Osteoblast (primary cell): Measurements from ENCODE around the gene MCTP2. TPM values are rescaled to one million over a fixed set of nuclear protein-coding genes. Genes with fewer than 3 reads are reported as not detected.
A peak's percentile ranks its signal among the peaks of the same experiment; 100 is the strongest.

Source experiments
- DNase-seq: peaks from one replicate; pipeline ENCODE4 v3.0.0; 2011; ENCODE audit warnings: low spot score, mixed read lengths; ENCODE audit not compliant: insufficient read length; ENCODE audit errors: missing footprints
- H2AFZ ChIP-seq: 2 replicates; pipeline ENCODE4 v1.6.0; 2011; ENCODE audit warnings: mild to moderate bottlenecking, low read length
- H3K27ac ChIP-seq: 2 replicates; pipeline ENCODE4 v1.5.1; 2011; ENCODE audit warnings: mild to moderate bottlenecking, low read depth, low read length, moderate library complexity
- H3K27me3 ChIP-seq: 2 replicates; pipeline ENCODE4 v1.6.0; 2012; ENCODE audit warnings: mild to moderate bottlenecking, control low read depth, inconsistent platforms, low read length, moderate library complexity; ENCODE audit not compliant: insufficient read depth
- H3K36me3 ChIP-seq: 2 replicates; pipeline ENCODE4 v1.5.1; 2011; ENCODE audit warnings: mild to moderate bottlenecking, low read length, control low read depth, moderate library complexity; ENCODE audit not compliant: insufficient read depth
- H3K4me1 ChIP-seq: 2 replicates; pipeline ENCODE4 v1.5.1; 2011; ENCODE audit warnings: mild to moderate bottlenecking, low read length, control low read depth, moderate library complexity; ENCODE audit not compliant: insufficient read depth
- H3K4me2 ChIP-seq: 2 replicates; pipeline ENCODE4 v1.6.0; 2011; ENCODE audit warnings: mild to moderate bottlenecking, low read length; ENCODE audit not compliant: insufficient read depth
- H3K4me3 ChIP-seq: fragments of 200-600 bp; sonication (generic); 3 replicates; pipeline ENCODE4 v1.5.1; 2012; ENCODE audit warnings: mild to moderate bottlenecking, low read length, inconsistent platforms; ENCODE audit not compliant: insufficient read depth
- H3K79me2 ChIP-seq: 2 replicates; pipeline ENCODE4 v1.6.0; 2012; ENCODE audit warnings: mild to moderate bottlenecking, low read length, control low read depth, inconsistent platforms; ENCODE audit not compliant: insufficient read depth
- H3K9me3 ChIP-seq: 2 replicates; pipeline ENCODE4 v1.5.1; 2011; ENCODE audit warnings: low read depth, low read length, control low read depth
- H4K20me1 ChIP-seq: 2 replicates; pipeline ENCODE4 v1.6.0; 2012; ENCODE audit warnings: mild to moderate bottlenecking, low read length, control low read depth; ENCODE audit not compliant: insufficient read depth
- total RNA-seq: library from RNA; depleted of rRNA; stranded (reverse); fragments of >200 nt; gene quantifications from 2 replicates; pipeline ENCODE4 v1.2.3, GENCODE V29; 2012
- TF ChIP-seq, protein P1 (sequence below): IDR thresholded peaks from 2 replicates; pipeline ENCODE4 v1.5.1; 2011; ENCODE audit warnings: mild to moderate bottlenecking, low read depth, low read length, moderate library complexity; ENCODE audit errors: extremely low read depth

The MCTP2 gene
- total RNA-seq, 1 donor: 16.3 TPM

- Histone ChIP-seq H3K4me2 (peak overlapping the region; percentile 21), H3K4me1 (no peaks in the 10 kb centered on the region), H2AFZ (peak overlapping the region; percentile 81), H4K20me1 (no peaks in the 10 kb centered on the region), H3K36me3 (no peaks in the 10 kb centered on the region), H3K4me3 (no peak overlapping the region), H3K27ac (no peak overlapping the region), H3K27me3 (no peaks in the 10 kb centered on the region), H3K79me2 (no peaks in the 10 kb centered on the region), H3K9me3 (no peaks in the 10 kb centered on the region)
- DNase-seq: peak; percentile 71
- TF ChIP-seq, protein P1, sequence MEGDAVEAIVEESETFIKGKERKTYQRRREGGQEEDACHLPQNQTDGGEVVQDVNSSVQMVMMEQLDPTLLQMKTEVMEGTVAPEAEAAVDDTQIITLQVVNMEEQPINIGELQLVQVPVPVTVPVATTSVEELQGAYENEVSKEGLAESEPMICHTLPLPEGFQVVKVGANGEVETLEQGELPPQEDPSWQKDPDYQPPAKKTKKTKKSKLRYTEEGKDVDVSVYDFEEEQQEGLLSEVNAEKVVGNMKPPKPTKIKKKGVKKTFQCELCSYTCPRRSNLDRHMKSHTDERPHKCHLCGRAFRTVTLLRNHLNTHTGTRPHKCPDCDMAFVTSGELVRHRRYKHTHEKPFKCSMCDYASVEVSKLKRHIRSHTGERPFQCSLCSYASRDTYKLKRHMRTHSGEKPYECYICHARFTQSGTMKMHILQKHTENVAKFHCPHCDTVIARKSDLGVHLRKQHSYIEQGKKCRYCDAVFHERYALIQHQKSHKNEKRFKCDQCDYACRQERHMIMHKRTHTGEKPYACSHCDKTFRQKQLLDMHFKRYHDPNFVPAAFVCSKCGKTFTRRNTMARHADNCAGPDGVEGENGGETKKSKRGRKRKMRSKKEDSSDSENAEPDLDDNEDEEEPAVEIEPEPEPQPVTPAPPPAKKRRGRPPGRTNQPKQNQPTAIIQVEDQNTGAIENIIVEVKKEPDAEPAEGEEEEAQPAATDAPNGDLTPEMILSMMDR: peak; percentile 93
Observed at GRCh38 chr15:94324117-94324826, 92.9 kb downstream of the MCTP2 start.

DNA sequence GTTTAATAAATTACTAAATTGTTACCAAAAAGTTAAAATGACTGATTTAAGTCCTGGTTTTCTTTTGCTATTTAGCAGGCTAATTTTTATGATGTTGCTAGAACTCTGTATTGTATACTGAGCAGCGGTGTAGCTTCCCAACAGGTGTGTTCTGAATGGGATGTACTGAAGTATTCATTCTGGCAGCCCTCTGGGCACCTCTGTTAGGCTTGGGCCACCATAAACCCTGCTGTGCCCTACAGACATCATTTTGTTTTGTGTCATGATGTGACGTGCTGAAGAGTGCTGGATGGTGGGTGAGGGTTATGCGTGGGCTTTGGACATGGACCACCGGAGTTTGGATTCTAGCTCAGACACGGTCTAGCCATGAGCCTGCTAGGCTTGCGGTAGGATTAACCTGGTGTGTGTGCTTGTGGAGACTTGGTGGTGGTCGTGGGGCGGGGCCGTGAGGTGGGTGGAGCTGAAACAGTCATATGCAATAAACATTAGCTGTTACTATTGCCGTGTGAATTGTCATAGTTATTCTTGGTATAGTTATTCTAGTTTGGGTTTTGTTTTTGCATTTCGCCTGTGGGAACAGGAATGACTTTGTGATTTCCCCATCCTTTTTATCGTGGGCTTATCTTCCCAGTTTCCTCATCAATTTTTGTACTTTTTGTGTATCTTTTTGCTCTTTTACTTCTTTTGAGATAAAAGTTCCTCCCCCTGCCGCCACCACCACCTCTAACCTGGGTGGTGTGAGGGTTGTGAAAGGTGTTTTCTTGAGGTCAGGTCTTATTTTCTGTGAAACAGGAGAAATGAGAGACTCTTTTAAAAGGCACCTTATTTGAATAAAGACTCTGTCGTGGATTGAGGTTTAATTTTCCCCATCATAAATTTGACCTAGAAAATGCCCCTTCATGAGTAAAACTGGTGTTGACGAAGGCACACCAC lies 93.7 kb downstream of the MCTP2 start:
- TF ChIP-seq, protein P1: no peak
- H3K4me1 ChIP-seq: no peaks in the 10 kb centered on the region

DNA sequence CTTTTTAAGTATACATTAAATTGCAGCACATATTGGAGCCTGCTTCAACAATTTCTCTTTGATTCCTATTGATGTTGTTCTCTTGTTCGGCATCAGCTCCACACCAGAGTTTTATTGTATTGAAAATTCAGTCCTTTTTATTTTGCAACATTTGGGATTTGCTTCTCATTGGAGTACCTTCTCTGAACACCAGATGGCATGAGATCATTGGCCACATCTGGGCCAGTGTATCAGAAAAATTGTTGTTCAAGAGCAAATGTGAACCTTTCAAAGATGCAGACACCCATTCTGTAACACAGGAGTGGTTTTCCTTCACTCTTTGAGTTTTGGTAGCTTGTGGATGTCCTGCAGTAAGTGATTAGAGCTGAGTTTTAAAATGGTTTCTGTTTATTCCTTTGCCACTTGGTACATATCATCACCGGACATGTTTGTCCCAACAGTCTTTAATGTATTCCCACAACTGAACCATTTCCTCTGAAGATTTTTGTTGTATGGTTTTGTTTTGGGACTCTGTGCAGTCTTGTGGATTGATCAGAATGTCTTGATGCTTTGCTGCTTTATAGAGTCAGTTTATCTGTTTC lies 96.1 kb downstream of the MCTP2 start:
- Histone ChIP-seq H3K79me2 (no peaks in the 10 kb centered on the region), H3K9me3 (no peaks in the 10 kb centered on the region)
- peak; percentile 86 for DNase-seq

More for the DNA sequence above, 93.7 kb downstream of the MCTP2 start:
- Histone ChIP-seq H4K20me1 (no peaks in the 10 kb centered on the region), H3K27me3 (no peaks in the 10 kb centered on the region), H3K9me3 (no peaks in the 10 kb centered on the region), H3K36me3 (no peaks in the 10 kb centered on the region), H3K4me2 (no peak overlapping the region), H3K27ac (no peak overlapping the region), H3K79me2 (no peaks in the 10 kb centered on the region), H3K4me3 (no peak overlapping the region), H2AFZ (no peak overlapping the region)
- no peak for DNase-seq

More for the DNA sequence above, 96.1 kb downstream of the MCTP2 start:
- no peak overlapping the region for H3K27ac ChIP-seq
- no peaks in the 10 kb centered on the region for H3K27me3 ChIP-seq
- no peak overlapping the region for H3K4me2 ChIP-seq
- H3K4me1 ChIP-seq: no peaks in the 10 kb centered on the region
- H2AFZ ChIP-seq: no peak overlapping the region
- H3K4me3 ChIP-seq: no peak overlapping the region
- no peaks in the 10 kb centered on the region for H4K20me1 ChIP-seq
- H3K36me3 ChIP-seq: no peaks in the 10 kb centered on the region
- TF ChIP-seq, protein P1: peak; percentile 67
